NCI-H2227 (cell line): ENCODE results near the gene ANKFN1.
"Not testable (repeated sequence)": the region's sequence is repeated elsewhere in the genome, so short reads cannot be mapped to it uniquely, and the experiment has no call there.

Experiments
- DNase-seq: peaks from one replicate; lab custom pipeline; 2025; ENCODE audit not compliant: unreplicated experiment; lab: John Stamatoyannopoulos, UW

The ANKFN1 gene

DNA sequence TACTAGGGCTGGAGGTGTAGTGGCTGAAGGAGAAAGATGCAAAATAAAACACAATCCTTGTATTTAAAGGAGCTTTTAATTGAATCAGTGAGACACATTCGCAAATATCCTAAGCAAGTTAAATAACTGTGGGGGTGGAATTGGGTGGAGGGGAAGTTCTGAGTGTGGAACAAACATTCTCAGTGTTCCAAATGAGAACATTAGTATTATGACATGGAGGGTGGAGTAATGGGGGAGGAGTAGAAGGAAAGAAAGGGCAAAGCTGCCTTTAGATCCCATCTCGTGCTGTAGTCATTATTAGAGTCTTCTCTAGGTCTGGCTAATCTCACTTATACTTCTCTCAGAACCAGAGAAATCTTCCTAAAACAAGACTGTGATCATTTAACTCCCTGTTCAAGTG is 169.7 kb downstream of the ANKFN1 start:
- DNase-seq = no peak

DNA sequence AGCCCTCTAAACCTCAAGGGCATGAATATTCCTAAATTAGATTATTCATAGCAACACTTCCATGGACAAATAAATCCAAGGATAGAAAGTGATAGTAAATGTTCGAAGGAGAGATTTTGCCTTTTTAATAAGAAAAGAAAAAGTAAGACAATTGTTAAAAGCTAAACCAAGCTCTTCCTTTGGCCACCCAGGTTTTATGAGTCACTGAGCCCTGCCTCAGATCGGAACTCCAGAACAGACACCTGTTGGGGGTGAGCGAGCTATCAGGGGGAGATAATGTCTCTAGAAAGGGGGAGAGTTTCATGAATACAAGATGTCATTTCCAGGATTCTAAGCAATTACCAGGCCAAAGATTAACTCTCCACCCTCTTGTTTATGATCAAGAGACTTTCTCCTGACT is 171.4 kb downstream of the ANKFN1 start:
- DNase-seq = no peak

DNA sequence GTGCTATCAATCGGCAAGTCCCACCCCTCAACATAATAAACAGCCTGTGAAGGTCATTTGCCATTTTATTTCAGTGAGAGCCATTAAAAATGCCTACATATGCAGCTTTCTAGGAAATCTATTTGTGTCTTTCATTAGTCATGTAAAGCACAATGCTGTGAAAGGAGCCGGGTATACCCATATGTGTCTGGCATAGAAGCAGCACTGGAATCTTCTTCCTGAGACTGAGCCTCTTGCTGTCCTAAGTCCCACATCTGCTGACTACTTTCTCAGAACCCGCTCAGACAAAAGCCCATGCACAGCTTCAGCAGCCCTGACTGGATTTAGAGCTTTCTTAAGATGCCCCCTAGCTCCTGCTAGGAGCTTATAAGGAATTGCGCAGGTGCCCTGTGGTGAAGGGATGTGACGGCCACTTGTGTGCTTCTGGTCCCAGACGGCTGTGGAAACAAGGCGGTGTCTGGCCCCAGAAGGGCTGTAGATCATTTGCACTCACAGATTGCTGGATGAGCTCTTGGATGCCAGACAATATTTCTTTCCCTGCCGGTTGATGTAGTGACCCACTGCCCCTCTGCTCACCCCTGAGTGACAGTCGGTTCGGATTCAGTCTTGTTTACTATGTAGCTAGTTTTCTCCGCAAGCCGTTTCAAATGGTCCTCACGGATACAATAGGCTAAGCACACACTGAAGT is 172.2 kb downstream of the ANKFN1 start:
- peak; percentile 4 for DNase-seq

DNA sequence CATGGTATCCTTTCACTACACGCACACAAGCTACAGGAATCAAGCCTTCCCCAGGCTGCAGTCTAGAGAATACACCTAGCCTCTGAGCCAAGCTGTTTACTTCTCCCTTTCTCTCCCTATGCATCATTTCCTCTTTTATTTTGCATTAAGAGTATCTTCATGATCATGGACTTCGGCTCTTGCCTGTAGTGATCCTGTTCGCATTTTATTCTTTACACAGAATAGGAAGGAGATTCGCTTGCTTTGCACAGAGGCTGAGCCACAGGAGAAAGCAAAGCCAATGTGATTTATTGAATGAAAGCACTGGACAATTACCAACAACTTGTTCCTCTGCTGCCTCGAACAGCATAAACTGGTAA is 172.7 kb downstream of the ANKFN1 start:
- no peak for DNase-seq

DNA sequence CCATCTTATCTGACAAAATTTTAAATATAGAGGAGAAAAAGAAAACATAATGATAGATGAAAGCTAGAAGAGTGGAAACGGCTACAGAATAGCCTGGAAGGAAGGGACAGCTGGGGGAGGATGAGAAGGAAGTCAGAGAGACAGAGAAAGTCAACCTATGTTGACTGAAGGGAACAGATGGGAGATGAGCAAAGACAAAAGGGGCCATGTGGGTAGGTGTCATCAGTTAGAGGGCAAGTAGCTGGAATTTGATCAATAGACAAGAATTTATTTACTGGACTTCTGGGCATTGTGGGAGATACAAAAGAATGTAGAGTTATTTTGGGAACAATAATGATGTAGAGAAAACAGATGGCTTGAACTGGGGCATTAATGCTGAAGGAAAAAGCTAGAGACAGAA is 194.4 kb downstream of the ANKFN1 start:
- no peak for DNase-seq

DNA sequence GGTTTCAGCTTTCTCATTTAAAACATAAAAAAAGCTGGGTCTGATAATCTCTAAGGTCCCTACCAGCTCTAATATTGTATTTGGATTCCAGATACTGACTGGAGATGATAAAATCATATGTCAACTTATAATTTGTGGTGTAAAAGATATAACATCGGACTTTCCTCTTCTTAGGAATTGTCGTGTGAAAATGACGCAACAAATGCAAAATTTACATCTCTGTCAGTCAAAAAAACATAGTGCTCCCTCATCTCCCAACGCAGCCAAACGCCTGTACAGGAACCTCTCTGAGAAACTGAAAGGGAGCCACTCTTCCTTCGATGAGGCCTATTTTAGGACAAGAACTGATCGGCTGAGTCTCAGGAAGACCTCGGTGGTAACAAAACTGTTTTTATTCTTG is 197.3 kb downstream of the ANKFN1 start:
- DNase-seq = no peak

DNA sequence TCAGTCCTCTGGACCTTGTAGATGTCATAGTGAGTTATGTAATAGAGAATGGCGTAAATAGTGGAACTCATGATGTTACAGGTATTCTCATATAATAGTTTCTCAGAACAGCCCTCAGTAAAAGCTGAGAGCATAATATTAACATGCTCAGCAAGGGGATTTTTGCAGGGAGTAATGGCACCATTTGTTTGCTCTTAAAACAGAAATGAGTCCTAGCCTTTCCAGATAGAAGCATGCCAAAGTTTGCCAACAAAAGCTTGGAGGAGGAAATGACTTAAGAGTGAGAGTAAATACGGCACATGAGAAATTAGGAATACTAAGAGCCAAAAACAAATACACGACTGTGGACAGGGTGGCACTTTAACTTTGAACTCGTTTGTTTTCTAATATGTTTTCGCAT is 198.4 kb downstream of the ANKFN1 start:
- DNase-seq = no peak

DNA sequence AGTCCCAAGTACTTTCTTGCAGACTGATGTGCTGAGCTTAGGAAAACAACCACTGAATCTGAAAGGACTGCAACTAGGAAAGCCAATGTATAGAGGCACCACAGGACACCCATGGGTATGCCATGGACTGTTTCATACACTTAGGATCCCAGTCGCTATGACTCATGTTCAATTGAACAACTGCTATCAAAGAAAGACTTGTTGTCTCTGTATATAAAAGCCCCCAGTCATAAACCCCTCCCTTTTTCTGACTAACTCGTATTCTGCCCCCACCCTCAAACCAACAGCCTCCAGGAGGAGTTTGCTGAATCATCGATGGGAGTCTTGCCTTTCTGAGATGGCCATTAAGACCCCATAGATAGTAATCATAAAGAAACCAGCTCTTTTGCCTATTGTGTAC is 205.4 kb downstream of the ANKFN1 start:
- no peak for DNase-seq

DNA sequence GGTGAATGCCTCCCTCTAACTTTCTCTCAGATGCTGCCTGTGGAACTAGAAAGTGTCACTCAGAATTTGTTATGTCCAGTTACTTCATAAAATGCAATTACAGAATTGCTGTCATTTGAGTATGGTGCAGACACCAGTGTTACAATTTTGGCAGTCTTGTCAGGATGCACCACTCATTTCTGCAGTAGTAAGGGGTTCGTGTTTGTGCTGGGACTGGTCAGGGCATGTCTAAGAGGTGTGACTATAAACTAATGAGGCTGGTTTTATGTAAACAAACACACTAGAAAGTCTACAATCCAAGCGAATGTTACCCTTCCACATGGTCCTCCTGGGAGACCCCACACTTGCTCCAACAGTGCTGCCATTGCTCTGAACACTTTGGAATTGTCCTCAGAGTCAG is 206.2 kb downstream of the ANKFN1 start:
- DNase-seq = no peak

DNA sequence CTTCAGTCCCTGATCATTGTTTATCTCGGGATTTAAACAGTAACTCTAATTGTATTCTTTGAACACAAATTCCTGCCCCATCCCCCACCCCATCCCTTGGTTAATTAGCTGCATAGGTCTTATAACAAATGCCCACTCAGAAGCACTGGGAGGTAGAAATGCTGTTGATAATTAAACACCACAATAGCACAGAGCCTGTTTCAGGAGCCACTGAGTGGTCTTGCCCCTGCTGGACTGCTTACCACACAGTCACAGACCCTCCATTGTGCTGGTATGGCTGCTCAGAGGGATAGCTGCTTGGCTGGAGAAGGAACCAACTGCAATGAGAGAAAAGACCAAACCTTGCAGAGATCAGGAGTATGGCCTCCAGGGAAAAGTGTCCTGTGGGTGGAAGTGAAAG is 214.1 kb downstream of the ANKFN1 start:
- no peak for DNase-seq

DNA sequence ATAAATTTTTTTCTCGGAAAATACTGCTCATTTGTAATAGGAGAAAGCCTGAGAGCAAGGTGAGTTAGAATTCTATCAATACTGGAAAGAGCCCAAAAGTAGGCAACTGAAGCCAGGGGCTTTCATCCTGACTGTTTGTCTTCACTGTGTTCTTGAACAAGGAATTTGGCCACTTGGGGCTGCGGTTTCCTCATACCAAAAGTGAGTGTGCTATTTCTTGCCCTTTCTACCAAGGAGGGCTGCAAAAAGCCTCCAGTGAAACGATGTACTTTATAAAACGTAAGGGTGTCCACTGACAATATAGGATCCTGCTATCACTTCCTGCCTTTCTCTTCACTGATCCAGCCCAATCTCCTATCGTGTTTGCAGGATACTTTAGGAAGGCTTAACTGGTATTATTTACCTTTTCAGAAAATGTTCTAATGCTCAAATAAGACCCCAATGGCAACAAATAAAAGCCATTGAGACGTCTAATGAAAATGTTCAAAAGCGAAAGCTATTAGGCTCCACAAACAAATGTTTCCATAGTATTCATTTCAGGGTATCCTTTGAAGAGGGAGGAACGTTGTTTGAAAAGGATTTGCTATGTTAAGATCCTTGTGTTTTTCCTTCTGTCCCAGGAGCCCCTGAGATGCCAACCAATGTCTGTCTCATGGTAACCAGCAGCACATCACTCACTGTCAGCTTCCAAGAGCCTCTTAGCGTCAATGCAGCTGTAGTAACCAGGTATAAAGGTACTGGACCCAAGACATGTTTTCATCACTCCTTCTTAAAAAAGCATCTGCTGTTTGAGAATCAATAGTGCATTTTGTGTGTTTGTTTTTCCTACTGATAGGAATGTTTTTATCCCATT is 220.9 kb downstream of the ANKFN1 start:
- no peak for DNase-seq

DNA sequence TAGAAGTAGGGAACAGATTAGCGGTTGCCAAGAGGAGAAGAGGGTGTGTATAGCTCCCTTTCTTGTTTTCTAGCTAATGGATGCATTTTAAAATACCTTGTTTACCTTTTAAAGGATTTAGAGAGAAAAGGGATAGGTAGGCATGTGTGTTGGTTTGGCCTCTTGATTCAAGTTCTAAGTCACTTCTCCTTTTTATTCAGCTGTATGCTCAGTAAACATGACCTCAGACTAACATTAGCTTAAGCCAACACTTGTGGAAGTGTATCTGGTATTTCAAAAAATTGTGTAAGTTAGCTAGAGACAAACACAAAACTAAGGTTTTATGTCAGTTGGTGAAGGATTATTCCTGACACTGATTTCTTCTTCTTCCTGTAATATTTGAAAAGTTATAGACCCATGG is 236.1 kb downstream of the ANKFN1 start:
- DNase-seq = no peak

DNA sequence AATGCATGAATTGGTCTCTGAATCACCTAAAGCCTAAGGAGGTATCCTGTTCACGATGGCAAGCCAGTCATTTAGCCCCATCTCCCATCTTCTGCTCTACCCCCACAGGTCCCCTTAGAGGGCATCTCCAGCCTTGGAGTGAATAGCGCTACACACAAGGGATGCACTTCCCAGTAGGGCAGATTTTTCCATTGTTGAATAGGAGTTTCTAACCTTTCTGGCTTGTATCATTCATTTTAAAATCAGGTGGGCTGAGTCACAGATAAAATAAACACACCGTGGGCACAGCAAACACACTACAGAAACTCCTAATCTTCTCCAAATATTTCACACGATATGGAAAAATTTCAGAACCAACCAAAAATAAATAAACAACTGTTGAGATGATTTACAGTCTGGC is 239.0 kb downstream of the ANKFN1 start:
- no peak for DNase-seq

DNA sequence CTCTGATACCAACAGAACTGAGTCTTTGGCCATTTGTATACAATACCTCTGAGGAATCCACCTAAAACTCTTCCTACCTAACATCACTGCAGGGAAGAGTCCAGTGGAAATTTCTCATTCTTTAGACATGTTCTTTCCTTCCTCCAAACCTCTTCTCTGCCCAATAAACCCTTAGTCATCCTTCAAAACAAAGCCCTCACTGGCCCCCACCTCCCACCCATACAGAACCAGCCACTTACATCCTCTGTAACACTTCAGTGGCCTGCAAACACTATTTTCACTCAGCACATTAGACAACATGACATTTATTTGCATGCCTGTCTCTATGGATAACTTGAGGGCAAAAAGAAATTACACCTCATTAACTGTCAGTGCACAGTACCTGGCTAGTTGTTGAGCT is 239.9 kb downstream of the ANKFN1 start:
- DNase-seq = no peak

DNA sequence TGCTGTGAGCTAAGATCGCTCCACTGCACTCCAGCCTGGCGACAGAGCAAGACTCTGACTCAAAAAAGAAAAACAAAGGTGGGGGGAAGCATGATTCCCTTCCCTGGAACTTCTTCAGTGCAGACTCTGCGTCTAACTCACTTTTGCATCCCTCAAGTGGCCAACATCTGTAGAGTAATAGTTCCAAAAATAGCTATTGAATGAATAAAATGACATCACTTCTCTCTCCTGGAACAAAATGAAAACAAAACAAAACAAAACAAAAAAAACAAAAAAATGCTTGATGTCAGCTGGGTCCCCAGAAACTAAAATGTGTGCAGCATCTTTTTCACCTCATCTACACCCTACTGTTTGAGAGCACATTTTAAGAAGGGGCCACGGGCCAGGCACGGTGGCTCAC is 242.5 kb downstream of the ANKFN1 start:
- no peak for DNase-seq

DNA sequence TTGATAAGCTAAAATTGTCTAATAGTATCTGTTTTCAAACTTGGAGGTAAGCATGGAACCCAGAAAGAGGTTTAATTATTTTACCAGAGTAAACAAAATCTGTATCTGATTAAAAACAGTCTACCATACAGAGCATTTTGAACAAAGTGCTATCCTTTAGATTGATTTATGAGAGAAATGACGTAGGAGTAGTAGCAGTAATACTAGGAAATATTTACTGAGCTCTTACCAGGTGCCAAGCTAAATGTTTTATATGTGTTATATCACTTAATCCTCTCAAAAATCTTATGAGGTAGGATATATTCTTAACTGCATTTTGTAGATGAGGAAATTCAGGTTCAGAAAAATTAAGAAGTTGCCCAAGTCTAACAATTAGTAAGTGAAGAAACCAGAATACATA is 253.8 kb downstream of the ANKFN1 start:
- no peak for DNase-seq

DNA sequence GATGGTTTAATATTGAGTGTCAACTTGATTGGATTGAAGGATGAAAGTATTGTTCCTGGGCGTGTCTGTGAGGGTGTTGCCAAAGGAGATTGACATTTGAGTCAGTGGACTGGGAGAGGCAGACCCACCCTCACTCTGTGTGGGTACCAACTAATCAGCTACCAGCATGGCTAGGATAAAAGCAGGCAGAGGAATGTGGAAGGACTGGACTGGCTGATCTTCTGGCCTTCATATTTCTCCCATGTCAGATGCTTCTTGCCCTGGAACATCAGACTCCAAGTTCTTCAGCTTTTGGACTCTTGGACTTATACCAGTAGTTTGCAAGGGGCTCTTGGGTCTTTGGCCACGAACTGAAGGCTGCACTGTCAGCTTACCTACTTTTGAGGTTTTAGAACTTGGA is 259.1 kb downstream of the ANKFN1 start:
- DNase-seq = not testable (repeated sequence)

DNA sequence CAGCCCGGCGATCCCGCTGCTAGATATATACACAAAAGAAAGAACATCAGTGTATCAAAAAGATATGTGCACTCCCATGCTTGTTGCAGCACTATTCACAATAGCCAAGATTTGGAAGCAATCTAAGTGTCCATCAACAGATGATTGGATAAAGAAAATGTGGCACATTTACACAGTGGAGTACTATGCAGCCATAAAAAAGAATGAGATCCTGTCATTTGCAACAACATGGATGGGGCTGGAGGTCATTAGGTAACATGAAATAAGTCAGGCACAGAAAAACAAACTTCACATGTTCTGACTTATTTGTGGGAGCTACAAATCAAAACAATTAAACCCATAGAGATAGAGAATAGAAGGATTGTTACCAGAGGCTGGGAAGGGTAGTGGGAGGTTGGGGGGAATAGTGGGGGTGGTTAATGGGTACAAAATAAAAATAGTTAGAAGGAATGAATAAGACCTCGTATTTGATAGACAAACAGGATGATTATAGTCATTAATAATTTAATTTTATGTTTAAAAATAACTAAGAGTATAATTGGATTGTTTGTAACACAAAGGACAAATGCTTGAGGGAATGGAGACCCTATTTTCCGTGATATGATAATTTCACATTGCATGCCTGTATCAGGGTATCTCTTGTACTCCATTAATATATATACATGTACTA is 263.5 kb downstream of the ANKFN1 start:
- no peak for DNase-seq

DNA sequence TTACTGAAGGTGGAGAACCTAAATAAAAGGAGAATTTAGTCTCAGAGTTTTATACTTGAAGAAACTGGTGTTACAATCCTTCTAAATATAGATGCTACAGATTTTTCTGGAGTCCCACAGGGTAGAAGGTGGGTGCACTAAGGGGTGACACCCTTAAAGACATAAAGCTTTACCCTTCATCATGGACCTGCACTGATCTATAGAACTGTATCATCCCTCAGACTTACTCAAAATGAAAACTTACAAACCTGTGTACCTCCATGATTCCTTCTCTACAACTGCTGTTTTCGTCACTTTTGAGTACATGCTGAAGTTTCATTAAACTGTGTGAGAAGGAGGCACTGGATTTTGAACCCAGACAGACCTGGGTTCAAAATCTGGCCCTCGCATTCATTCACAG is 270.7 kb downstream of the ANKFN1 start:
- no peak for DNase-seq

DNA sequence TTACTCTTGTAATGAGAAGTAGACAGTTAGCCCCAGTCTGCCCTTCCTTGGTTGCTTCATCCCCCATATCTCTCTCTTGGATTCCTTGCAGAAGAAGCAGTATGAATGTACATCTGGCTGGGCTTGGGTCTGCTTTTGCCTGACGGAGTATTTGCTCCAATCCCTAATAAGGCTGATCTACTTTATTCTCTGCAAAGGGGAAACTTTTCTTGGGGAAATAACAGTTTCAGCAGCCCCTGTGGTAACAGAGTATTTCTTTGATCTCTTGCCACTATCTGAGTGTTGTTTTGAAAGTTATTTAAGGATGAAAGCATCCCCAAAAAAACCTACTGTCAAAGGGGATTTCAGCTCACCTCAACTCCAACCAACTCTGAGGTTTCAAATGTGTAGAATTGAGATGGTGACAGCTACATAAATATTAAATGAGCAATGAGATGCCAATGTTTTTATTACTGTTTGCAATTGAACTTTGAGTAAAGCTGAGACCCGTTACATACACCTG is 271.3 kb downstream of the ANKFN1 start:
- DNase-seq = no peak

DNA sequence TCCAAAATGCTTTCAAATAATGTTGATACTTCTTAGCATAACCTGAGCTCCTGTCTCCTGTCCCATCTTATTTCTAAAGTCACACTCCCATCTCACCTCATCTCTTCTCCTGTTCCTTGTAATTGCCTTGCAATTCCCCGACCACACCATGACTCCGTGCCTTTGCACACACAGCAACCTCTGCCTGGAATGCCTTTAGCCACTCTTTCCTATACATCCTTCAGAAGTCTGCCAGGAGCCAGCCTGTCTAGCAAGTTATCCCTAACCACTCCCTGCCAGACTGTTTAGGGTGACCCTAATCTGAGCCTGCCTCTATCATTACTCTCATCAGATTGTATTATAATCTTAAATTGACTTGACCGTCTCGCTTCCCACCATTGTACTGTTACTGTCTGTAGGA is 272.2 kb downstream of the ANKFN1 start:
- no peak for DNase-seq

DNA sequence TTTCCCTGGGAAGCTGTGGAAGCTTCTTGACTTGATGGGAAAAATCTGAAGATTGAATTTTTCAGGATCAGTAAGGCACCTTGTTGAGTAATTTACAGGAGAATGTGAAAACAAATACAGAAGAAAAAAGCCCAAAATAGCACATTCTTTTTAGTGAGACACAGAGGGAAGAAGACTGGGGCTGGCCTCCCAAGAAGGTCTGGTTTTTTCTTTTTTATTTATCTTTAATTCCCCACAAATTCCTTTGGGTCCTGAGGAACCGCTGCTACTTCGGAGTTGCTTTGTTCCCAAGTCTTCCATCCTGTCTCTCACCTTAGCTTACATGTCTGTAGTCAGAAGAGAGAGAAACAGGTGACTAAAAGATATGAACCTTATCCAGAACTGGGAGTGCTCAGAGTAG is 273.6 kb downstream of the ANKFN1 start:
- DNase-seq = no peak
